GM12865 (cell line): ENCODE results near the gene RAMAC.
"Not testable (repeated sequence)": the region's sequence is repeated elsewhere in the genome, so short reads cannot be mapped to it uniquely, and the experiment has no call there.

Source experiments
- DNase-seq: peaks from one replicate; pipeline ENCODE4 v3.0.0; 2010; ENCODE audit warnings: low read depth
- H3K4me3 ChIP-seq: 2 replicates; pipeline ENCODE4 v1.5.1; 2011; ENCODE audit warnings: mild to moderate bottlenecking, low read depth, low read length, control low read depth
- TF ChIP-seq, protein P1 (sequence below): IDR thresholded peaks from 2 replicates; pipeline ENCODE4 v1.5.1; 2011; ENCODE audit warnings: low read length, control low read depth, low read depth, inconsistent platforms; ENCODE audit not compliant: insufficient read depth; ENCODE audit errors: missing control alignments

The RAMAC gene

DNA sequence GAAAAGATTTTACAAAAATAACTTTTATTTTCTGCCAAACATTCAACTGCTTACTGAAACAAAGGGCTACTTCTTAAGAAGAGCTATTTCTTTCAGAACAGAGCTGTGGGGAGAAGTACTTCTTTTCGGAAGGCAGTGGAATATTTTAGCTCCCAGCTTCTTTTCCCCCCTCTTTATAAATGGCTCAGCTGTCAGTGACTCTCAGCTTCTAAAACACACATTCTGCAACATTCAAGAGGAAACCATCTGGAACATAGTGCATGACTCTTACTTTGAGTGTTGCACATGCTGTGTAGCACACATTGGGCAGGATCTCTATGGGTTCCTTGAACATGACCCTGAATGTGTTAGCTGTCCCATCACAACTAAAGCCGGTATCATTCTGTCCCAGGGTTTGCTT, 32.4 kb downstream of the RAMAC start:
- H3K4me3 ChIP-seq = no peak overlapping the region
- TF ChIP-seq, protein P1, sequence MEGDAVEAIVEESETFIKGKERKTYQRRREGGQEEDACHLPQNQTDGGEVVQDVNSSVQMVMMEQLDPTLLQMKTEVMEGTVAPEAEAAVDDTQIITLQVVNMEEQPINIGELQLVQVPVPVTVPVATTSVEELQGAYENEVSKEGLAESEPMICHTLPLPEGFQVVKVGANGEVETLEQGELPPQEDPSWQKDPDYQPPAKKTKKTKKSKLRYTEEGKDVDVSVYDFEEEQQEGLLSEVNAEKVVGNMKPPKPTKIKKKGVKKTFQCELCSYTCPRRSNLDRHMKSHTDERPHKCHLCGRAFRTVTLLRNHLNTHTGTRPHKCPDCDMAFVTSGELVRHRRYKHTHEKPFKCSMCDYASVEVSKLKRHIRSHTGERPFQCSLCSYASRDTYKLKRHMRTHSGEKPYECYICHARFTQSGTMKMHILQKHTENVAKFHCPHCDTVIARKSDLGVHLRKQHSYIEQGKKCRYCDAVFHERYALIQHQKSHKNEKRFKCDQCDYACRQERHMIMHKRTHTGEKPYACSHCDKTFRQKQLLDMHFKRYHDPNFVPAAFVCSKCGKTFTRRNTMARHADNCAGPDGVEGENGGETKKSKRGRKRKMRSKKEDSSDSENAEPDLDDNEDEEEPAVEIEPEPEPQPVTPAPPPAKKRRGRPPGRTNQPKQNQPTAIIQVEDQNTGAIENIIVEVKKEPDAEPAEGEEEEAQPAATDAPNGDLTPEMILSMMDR = no peak
- no peak for DNase-seq

DNA sequence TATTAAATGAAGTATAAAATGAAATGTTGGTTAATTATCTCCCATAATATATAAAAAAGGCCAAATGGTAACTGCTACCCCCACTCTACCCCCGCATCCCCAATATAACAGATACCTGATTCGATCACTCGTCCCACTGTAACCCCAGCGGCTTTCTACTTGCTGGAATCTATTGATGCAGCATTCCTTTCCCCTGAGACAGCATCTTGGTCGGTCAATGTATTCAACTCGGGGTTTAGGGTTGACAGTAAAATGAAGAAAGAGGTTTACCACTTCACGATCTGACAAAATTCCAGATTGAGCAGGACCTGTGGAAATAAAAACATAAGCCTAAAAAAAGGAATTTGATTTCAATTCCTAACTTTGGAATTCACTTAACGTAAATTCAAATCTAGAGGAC, 44.0 kb downstream of the RAMAC start:
- TF ChIP-seq, protein P1 = no peak
- DNase-seq = no peak
- no peak overlapping the region for H3K4me3 ChIP-seq

DNA sequence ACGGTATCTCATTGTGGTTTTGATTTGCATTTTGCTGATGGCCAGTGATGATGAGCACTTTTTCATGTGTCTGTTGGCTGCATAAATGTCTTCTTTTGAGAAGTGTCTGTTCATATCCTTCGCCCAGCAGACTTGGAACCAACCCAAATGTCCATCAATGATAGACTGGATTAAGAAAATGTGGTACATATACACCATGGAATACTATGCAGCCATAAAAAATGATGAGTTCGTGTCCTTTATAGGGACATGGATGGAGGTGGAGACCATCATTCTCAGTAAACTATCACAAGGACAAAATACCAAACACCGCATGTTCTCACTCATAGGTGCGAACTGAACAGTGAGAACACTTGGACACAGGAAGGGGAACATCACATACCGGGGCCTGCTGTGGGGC, 45.2 kb downstream of the RAMAC start:
- not testable (repeated sequence) for H3K4me3 ChIP-seq, DNase-seq

DNA sequence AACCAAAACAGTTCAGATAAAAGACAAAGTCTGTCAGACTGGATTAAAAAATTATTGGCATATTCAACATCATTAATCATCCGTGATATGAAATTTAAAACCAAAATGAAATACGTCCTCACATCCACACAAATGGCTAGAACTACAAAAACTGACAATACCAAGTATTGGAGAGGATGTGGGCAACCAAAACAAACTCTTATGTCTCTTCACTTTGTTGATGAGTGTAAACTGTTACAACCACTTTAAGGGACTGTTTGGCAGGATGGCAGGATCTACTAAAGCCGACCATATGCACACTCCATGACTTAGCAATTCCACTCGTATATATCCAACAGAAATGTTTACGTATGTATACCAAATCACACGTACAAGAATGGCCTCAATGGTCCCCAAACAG, 50.2 kb downstream of the RAMAC start:
- H3K4me3 ChIP-seq = no peak overlapping the region
- no peak for DNase-seq
- TF ChIP-seq, protein P1 = no peak

DNA sequence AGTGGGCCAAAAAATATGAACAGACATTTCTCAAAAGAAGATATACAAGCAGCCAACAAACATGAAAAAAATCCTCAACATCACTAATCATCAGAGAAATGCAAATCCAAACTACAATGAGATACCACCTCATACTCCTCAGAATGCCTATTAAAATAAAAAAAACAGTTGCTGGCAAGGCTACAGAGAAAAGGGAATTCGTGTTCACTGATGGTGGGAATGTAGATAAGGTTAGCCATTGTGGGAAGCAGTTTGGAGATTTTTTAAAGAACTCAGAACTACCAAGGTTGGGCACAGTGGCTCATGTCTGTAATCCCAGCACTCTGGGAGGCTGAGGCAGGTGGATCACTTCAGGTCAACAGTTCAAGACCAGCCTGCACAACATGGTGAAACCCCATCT, 53.2 kb downstream of the RAMAC start:
- TF ChIP-seq, protein P1 = no peak
- DNase-seq = no peak
- H3K4me3 ChIP-seq = no peak overlapping the region
